Measurements from ENCODE around the gene MVB12B. TPM values are rescaled to one million over a fixed set of nuclear protein-coding genes. Genes with fewer than 3 reads are reported as not detected.

Gene MVB12B
- total and polyA plus RNA-seq, 2 of the 8 experiments (the other 6 are each of a cell fraction or from before 2014, with no cell fraction given): 2.6 to 5.0 TPM

DNA sequence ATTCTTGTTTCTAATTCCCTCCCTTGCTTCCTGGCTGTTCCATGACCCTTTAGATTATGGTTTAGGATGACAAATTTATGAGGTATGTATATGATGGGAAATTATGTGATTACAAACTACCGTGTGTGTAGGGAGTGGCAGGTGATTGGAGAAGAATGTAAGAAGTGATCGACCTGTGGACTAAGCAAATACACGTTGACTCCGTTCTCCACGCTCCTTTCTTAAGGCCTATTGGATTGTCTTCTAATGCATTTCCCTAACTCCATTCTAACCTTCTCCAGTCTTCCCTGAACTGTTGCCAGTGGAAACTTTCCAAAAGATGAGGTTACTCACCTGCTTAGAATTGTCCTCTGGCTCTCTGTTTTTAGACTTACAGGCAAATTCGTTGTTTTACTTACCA, 36.6 kb downstream of the MVB12B start (continued):
- TF ChIP-seq, protein P1, sequence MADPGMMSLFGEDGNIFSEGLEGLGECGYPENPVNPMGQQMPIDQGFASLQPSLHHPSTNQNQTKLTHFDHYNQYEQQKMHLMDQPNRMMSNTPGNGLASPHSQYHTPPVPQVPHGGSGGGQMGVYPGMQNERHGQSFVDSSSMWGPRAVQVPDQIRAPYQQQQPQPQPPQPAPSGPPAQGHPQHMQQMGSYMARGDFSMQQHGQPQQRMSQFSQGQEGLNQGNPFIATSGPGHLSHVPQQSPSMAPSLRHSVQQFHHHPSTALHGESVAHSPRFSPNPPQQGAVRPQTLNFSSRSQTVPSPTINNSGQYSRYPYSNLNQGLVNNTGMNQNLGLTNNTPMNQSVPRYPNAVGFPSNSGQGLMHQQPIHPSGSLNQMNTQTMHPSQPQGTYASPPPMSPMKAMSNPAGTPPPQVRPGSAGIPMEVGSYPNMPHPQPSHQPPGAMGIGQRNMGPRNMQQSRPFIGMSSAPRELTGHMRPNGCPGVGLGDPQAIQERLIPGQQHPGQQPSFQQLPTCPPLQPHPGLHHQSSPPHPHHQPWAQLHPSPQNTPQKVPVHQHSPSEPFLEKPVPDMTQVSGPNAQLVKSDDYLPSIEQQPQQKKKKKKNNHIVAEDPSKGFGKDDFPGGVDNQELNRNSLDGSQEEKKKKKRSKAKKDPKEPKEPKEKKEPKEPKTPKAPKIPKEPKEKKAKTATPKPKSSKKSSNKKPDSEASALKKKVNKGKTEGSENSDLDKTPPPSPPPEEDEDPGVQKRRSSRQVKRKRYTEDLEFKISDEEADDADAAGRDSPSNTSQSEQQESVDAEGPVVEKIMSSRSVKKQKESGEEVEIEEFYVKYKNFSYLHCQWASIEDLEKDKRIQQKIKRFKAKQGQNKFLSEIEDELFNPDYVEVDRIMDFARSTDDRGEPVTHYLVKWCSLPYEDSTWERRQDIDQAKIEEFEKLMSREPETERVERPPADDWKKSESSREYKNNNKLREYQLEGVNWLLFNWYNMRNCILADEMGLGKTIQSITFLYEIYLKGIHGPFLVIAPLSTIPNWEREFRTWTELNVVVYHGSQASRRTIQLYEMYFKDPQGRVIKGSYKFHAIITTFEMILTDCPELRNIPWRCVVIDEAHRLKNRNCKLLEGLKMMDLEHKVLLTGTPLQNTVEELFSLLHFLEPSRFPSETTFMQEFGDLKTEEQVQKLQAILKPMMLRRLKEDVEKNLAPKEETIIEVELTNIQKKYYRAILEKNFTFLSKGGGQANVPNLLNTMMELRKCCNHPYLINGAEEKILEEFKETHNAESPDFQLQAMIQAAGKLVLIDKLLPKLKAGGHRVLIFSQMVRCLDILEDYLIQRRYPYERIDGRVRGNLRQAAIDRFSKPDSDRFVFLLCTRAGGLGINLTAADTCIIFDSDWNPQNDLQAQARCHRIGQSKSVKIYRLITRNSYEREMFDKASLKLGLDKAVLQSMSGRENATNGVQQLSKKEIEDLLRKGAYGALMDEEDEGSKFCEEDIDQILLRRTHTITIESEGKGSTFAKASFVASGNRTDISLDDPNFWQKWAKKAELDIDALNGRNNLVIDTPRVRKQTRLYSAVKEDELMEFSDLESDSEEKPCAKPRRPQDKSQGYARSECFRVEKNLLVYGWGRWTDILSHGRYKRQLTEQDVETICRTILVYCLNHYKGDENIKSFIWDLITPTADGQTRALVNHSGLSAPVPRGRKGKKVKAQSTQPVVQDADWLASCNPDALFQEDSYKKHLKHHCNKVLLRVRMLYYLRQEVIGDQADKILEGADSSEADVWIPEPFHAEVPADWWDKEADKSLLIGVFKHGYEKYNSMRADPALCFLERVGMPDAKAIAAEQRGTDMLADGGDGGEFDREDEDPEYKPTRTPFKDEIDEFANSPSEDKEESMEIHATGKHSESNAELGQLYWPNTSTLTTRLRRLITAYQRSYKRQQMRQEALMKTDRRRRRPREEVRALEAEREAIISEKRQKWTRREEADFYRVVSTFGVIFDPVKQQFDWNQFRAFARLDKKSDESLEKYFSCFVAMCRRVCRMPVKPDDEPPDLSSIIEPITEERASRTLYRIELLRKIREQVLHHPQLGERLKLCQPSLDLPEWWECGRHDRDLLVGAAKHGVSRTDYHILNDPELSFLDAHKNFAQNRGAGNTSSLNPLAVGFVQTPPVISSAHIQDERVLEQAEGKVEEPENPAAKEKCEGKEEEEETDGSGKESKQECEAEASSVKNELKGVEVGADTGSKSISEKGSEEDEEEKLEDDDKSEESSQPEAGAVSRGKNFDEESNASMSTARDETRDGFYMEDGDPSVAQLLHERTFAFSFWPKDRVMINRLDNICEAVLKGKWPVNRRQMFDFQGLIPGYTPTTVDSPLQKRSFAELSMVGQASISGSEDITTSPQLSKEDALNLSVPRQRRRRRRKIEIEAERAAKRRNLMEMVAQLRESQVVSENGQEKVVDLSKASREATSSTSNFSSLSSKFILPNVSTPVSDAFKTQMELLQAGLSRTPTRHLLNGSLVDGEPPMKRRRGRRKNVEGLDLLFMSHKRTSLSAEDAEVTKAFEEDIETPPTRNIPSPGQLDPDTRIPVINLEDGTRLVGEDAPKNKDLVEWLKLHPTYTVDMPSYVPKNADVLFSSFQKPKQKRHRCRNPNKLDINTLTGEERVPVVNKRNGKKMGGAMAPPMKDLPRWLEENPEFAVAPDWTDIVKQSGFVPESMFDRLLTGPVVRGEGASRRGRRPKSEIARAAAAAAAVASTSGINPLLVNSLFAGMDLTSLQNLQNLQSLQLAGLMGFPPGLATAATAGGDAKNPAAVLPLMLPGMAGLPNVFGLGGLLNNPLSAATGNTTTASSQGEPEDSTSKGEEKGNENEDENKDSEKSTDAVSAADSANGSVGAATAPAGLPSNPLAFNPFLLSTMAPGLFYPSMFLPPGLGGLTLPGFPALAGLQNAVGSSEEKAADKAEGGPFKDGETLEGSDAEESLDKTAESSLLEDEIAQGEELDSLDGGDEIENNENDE (IDR thresholded peaks at IDR 0.05; ENCODE audit: insufficient replicate concordance, low read length): no peak
- no peak for TF ChIP-seq BACH1 (IDR thresholded peaks at IDR 0.05; ENCODE audit: low read length)
- TF ChIP-seq, protein P2, sequence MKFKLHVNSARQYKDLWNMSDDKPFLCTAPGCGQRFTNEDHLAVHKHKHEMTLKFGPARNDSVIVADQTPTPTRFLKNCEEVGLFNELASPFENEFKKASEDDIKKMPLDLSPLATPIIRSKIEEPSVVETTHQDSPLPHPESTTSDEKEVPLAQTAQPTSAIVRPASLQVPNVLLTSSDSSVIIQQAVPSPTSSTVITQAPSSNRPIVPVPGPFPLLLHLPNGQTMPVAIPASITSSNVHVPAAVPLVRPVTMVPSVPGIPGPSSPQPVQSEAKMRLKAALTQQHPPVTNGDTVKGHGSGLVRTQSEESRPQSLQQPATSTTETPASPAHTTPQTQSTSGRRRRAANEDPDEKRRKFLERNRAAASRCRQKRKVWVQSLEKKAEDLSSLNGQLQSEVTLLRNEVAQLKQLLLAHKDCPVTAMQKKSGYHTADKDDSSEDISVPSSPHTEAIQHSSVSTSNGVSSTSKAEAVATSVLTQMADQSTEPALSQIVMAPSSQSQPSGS (IDR thresholded peaks at IDR 0.05; ENCODE audit: low read length): no peak
